HG03139 (cell line): ENCODE results near the gene CNTN5.

Experiments
- ATAC-seq: cut with Tn5 transposase; IDR thresholded peaks from one replicate; pipeline ENCODE4 v1.9.1; 2021; ENCODE audit not compliant: unreplicated experiment

Gene CNTN5

DNA sequence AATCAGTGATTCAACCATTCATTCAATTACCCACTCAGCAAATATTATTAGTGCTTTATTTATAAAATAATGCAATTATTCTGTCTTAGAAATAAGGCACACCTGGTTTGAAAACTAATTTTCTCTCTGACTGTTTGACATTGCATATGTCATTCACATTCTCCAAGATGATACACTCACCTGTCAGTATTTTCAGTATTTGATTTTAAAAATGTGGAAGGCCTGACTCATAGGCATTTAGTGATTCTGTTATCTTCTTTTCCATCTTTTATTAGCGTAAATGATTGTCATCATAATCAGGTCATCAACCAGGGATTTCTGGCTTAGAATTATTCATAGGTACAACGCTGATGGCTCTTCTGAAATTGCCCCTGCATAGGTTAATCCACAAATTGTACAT lies 480.9 kb downstream of the CNTN5 start:
- no peak for ATAC-seq

- ATAC-seq: no peak
These were observed 484.6 kb downstream of the CNTN5 start for GRCh38 chr11:99505316-99505715.

DNA sequence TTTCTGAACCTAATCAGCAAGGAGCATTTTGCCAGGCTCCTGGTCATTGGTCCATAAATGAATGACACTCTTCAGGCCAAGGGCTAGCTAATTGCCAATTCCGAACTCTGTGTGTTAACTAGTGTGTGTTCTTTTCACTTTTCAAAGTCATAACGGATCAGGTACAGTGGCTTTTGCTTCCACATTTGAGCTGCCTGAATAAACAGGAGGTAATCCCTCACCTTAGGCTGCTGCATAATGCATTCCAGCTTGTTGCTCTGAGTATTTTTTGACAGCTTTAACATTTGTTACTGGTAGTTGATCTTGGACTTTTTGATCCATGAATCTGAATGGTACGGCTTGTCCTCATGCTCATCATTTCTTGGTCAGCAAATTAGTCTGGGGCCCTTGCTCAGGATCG lies 485.1 kb downstream of the CNTN5 start:
- ATAC-seq: no peak

DNA sequence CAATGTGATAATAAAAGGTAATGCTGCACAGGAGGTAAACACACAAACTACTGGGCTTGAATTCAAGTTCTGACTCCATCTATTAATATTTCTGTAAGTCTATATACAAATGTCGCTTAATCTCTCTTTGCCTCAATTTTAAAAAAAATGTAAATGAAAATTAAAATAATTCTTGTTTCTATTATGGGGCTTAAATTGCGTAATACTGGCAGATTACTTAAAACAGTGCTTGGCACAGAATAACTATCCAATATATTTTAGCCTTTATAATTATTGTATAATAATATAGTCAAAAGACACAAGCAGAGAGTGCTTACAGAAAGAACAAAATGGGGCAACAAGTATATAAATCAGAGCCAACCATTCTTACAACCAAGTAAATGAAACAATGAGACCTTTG lies 489.1 kb downstream of the CNTN5 start:
- no peak for ATAC-seq

DNA sequence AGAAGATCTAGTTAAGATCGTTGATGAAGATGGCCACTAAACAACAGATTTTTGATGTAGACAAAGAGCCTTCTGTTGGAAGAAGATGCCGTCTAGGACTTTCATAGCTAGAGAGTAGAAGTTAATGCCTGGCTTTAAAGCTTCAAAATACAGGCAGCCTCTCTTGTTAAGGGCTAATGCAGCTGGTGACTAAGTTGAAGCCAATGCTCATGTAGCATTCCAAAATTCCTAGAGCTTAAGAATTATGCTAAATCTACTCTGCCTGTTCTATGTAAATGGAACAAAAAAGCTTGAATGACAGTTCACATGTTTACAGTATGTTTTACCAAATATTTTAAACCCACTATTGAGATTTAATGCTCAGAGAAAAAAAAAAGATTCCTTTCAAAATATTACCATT lies 492.6 kb downstream of the CNTN5 start:
- ATAC-seq: no peak

- no peak for ATAC-seq
These were observed 498.3 kb downstream of the CNTN5 start for GRCh38 chr11:99519095-99519494.

DNA sequence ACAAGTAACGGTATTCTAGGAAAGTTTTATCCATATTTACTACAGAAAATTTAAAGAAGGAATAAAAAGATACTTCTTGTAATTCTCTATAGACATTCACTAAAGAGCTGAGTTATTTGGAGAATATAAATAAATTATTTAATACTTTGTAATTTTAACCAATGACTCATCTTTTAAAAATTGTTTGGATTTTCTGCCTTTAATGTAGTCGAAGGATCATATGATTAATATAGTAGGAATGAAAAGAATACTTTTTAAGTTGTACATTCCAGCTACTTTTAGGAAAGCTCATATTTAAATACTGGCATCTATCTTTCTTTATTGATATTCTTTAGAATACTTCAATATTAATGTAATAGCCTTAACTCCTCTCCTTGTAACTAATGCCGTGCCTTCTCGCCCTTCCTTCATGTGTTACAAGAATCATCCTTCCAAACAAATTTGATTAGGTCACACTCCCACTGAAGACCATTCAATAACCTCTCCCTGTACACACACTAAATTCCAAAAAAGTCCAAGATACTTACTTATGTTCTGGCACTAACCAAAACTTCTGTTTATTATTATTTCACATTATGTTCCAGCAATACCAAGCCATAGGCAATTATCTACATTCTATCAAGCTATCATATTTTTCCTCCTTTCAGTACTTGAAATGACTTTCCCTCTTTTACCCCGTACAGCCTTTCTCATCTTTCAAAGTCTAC lies 501.9 kb downstream of the CNTN5 start:
- ATAC-seq: no peak

DNA sequence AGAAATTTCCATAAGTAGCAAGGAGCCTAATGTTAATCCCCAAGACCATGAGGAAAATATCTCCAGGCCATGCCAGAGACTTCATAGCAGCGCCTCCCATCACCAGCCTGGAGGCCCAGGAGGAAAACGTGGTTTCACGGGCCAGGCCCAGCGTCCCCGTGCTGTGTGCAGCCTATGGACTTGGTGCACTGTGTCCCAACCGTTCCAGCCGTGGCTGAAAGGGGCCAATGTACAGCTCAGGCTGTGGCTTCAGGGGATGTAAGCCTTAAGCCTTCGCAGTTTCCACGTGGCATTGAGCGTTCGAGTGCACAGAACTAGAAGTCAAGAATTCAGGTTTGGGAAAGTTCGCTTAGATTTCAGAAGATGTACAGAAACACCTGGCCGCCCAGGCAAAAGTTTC lies 510.7 kb downstream of the CNTN5 start:
- no peak for ATAC-seq

DNA sequence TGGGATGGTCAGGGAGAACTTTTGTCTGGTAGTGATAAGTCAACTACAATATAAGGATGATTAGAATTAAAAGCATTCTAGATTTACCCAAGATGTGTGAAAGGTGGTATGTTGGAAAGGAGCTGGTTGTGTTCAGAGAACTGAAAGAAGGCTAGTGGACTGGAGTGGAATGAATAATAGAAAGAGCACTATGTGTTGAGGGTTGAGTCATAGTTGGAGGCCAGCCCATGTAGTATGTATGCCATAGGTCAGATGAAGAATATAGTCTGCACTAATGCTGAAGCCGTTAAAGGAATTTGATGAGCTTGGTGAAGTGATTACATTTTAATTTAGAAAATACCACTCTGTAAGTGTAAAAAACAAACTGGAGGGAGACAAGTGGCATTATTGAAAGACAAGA lies 514.1 kb downstream of the CNTN5 start:
- ATAC-seq: peak; percentile 51

- ATAC-seq: peak; percentile 72
These were observed 514.7 kb downstream of the CNTN5 start for GRCh38 chr11:99535406-99535805.

GRCh38 chr11:99535819-99536218 lies 515.1 kb downstream of the CNTN5 start:
- ATAC-seq: peak; percentile 78

- no peak for ATAC-seq
These were observed 516.9 kb downstream of the CNTN5 start for GRCh38 chr11:99537681-99538080.

DNA sequence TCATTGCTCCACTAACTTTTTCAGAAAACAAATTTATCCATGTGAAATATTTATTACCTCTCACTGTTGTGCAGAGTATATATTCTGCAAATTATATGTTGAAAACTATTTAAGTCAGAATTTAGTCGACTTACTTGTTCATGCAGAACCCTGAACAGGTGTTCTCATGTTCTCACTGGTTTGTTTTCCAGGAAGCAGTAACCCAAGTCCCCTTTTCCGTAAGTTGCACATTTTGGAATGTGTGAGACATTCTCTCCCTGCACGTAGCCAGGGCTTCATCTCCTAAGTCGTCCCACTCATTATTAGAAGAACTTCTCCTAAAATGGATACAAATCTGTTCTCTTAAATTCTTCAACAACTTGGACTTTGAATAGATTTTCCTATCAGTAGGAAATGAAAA lies 524.9 kb downstream of the CNTN5 start:
- ATAC-seq: no peak

DNA sequence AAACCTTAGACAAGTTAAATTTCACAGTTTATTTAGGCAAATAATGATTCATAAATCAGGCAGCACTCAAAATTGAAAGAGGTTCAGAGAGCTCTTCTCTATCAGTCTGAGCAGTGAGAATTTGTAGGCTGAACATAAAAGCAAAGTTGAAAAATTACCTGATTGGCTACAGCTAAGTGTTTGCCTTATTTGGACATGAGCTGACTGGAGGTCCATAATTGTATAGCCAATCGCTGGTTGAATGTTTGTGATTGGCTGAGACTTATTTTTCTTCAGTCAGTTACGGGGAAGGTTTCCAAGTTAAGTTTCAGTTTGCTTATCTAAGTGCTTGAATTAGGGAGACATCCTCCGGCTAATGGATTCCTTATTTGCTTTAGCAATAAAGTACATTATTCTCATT lies 527.5 kb downstream of the CNTN5 start:
- ATAC-seq: no peak

DNA sequence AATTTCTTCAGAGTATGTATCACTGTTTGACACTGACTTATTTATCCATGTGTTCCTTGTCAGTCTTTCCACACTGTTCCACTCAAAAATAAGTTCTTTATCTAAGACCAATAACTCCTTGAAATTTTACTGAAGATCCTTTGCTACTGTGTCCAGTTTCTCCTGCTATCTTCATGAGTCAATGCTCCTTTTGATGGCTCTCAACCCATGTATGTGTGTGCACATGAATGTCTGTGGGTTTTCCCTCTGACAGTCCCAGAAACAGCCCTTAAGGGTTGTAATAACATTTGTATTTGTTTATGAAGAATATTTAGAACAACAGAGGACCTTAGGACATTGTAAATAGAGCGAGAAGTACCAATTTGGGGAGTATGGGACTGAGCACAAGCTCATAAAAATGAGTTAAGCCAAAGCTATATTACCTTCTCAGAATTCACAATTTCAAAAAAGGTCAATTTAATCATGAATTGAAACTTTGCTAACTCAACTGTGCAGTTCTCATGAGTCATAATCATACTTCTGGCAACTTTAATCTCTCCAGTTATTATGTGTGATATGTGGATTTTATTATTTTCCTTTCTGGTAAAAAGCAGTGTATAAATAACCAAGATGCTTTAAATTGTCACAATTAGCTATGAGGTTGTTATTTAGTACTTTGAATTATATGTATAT lies 533.6 kb downstream of the CNTN5 start:
- ATAC-seq: peak; percentile 66

DNA sequence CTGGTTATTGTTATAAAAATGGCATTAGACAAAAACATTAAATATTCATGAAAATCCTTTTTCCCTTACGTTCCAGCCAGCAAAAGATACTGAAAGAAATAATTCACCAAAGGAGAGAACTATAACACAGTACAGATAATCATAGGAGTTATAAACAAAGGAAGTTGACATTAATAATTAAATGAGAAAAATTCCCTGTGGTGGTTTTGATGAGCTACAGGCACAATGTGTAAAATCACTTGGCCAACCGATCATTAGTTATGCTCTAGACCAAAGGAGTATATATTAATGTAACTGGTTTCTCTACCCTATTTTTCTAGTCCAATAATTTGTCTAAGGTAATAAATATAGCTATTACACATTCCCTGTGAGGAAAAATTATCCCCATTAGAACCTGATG lies 534.7 kb downstream of the CNTN5 start:
- ATAC-seq: peak; percentile 42

DNA sequence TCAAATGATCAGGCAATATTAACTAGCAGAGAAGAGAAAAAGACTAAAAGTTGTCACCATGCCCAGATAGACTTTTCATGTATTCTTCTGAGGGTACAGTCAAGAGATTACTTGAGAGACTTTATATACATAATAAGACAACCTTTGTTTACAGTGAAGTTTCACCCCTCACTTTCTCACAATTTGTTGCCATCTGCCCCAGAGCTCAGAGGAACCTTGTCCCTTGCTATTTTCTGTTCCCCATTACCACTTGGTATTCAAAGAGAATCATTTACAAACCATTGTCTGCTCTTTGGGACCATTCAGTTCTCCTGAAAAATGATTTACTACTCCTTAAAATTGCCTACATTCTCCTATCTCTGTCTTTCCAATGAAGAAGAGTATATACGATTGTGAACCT lies 544.6 kb downstream of the CNTN5 start:
- peak; percentile 65 for ATAC-seq

DNA sequence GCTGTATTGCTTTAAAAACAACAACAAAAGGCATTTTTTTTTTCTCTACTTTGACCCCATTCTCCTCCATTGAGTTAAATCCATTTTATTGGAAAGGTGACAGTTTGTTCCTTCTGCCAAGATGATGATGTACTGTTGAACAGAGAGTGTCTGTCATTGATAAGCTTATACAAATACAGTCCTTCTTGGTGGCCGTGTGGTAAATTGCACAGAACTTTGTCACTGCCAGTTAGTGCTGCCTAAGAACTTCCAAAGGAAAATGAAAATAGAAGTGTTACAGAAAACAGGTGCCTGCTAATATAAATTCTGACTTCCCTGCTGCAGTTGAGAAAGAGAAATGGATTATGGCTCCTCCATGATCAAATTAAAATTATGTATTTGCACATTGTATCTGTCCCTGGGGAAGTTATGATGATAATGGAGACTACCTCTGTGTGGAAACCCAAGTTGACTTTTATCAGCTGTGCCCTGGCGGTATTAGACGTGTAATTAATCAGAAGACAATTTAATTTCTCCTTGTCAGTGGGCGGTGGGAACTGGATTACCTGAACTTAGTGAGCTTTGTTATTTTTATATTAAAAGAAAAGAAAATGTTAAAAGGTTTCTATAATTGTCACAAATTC lies 546.7 kb downstream of the CNTN5 start:
- no peak for ATAC-seq

DNA sequence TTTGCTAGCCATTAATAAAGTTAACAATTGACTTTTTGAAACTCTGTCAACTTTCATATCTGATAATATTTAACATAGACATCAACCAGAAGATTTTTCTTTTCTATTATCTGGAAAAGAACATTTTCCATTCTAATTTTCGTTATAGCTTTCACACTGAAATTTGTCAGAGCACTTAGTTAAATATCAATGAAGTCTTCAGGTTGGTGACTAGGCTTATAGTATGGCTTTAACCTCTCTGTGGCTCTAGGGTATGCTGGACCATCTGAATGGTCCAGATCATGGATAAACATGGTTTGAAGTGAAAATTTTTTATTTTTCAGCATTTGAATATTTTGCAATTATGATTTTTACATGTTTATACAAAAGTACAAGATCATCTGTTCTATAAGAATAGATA lies 548.1 kb downstream of the CNTN5 start:
- peak; percentile 36 for ATAC-seq

GRCh38 chr11:99571094-99571493 lies 550.3 kb downstream of the CNTN5 start:
- ATAC-seq: peak; percentile 62

DNA sequence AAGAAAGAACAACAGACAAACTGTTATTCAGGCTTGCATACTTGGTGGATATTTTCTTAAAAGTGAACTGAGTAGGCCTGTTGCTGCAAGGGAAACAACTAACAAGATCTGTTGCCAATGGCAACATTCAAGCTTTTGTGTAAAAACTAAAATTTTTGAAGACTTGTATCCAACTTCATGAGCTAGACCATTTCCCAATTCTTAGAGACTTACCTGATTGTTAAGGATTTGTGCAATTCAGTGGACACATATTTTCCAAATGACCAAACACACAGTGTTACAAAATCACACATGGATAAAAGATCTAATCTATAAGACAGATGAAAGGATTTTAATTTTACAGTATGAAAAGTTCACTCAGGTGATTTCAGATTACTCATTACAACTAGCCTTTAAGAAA lies 564.1 kb downstream of the CNTN5 start:
- no peak for ATAC-seq

- ATAC-seq: no peak
These were observed 564.9 kb downstream of the CNTN5 start for GRCh38 chr11:99585606-99586005.
